IMR-90 (cell line): ENCODE results near the gene PDIA4. TPM values are rescaled to one million over a fixed set of nuclear protein-coding genes. Genes with fewer than 3 reads are reported as not detected.

Experiments used
- ATAC-seq: fragments of 200-7000 bp; cut with Tn5 transposase; 2 replicates; pipeline ENCODE4 v1.9.1; 2020; ENCODE audit warnings: low read depth, mild to moderate bottlenecking, moderate library complexity
- BruUV-seq: library from RNA; stranded (reverse); fragments of 400-500 nt; replicated peaks from 2 replicates; lab custom pipeline; 2021; lab: Mats Ljungman, UMichigan
- CTCF ChIA-PET: fragments of 300-600 bp; formaldehyde crosslinking; extraction: SDS; loops from one replicate; lab custom pipeline; 2021; ENCODE audit warnings: antibody characterized with exemption; lab: Yijun Ruan, JAX
- POLR2A ChIA-PET: fragments of 300-600 bp; sonication (Branson Sonifier 250); formaldehyde crosslinking; loops from one replicate; lab custom pipeline; 2022; ENCODE audit warnings: antibody characterized with exemption; ENCODE audit not compliant: unreplicated experiment; lab: Charles Lee
- DNase-seq: peaks from one replicate; pipeline ENCODE4 v3.0.0; 2013
- H2AFZ ChIP-seq: replicated peaks from 2 replicates; pipeline ENCODE3; 2013; ENCODE audit warnings: low read length, mild to moderate bottlenecking; ENCODE audit not compliant: poor library complexity
- H2AK5ac ChIP-seq: 2 replicates; pipeline ENCODE4 v1.6.1; 2013; ENCODE audit warnings: low read depth, low read length, inconsistent platforms
- H2AK9ac ChIP-seq: replicated peaks from 2 replicates; pipeline ENCODE3; 2013; ENCODE audit warnings: mild to moderate bottlenecking, low read depth, low read length, moderate library complexity; ENCODE audit not compliant: poor library complexity
- H2BK120ac ChIP-seq: 2 replicates; pipeline ENCODE4 v1.6.1; 2013; ENCODE audit warnings: low read depth, low read length, inconsistent platforms
- H2BK15ac ChIP-seq: 3 replicates; pipeline ENCODE4 v1.6.1; 2013; ENCODE audit warnings: low read depth, low read length, inconsistent platforms
- H2BK20ac ChIP-seq: 2 replicates; pipeline ENCODE4 v1.6.1; 2013; ENCODE audit warnings: low read depth, mild to moderate bottlenecking, inconsistent platforms, low read length, moderate library complexity
- H2BK5ac ChIP-seq: 2 replicates; pipeline ENCODE4 v1.6.1; 2013; ENCODE audit warnings: mild to moderate bottlenecking, low read depth, low read length, inconsistent platforms; ENCODE audit not compliant: poor library complexity, severe bottlenecking
- H3K14ac ChIP-seq: replicated peaks from 2 replicates; pipeline ENCODE4 v1.6.1; 2013; ENCODE audit warnings: low read depth, low read length, inconsistent platforms
- H3K18ac ChIP-seq: 2 replicates; pipeline ENCODE4 v1.6.1; 2013; ENCODE audit warnings: low read depth, low read length, control low read depth
- H3K23ac ChIP-seq: 2 replicates; pipeline ENCODE4 v1.6.1; 2013; ENCODE audit warnings: low read depth, low read length, inconsistent platforms
- H3K27ac ChIP-seq: 2 replicates; pipeline ENCODE4 v1.5.1; 2013; ENCODE audit warnings: mild to moderate bottlenecking, control low read depth, low read length; ENCODE audit not compliant: insufficient read depth
- H3K27me3 ChIP-seq: 2 replicates; pipeline ENCODE4 v1.6.1; 2013; ENCODE audit warnings: low read length; ENCODE audit not compliant: control insufficient read depth, insufficient read depth
- H3K36me3 ChIP-seq: 2 replicates; pipeline ENCODE4 v1.6.1; 2013; ENCODE audit warnings: low read length, mixed read lengths; ENCODE audit not compliant: control insufficient read depth, insufficient read depth
- H3K4ac ChIP-seq: 2 replicates; pipeline ENCODE4 v1.6.1; 2013; ENCODE audit warnings: low read depth, low read length, inconsistent platforms
- H3K4me1 ChIP-seq: 2 replicates; pipeline ENCODE4 v1.6.1; 2013; ENCODE audit warnings: low read length, mixed read lengths; ENCODE audit not compliant: control insufficient read depth, insufficient read depth
- H3K4me2 ChIP-seq: 2 replicates; pipeline ENCODE4 v1.6.1; 2013; ENCODE audit warnings: low read depth, mild to moderate bottlenecking, control low read depth, low read length, moderate library complexity
- H3K4me3 ChIP-seq: 2 replicates; pipeline ENCODE4 v1.5.1; 2013; ENCODE audit warnings: low read depth, mild to moderate bottlenecking, control low read depth, low read length, moderate library complexity; ENCODE audit not compliant: insufficient read depth
- H3K56ac ChIP-seq: 2 replicates; pipeline ENCODE4 v1.6.1; 2013; ENCODE audit warnings: low read length, inconsistent platforms; ENCODE audit not compliant: insufficient read depth; ENCODE audit errors: extremely low read depth
- H3K79me1 ChIP-seq, 2 experiments: 2 replicates each; pipeline ENCODE4 v1.6.1; 2013; ENCODE audit warnings: low read length in 2 of 2, inconsistent platforms in 1 of 2, low read depth in 1 of 2
- H3K9ac ChIP-seq: 2 replicates; pipeline ENCODE4 v1.6.1; 2013; ENCODE audit warnings: low read depth, low read length, control low read depth
- H3K9me1 ChIP-seq: 2 replicates; pipeline ENCODE4 v1.6.1; 2013; ENCODE audit warnings: low read length, inconsistent platforms; ENCODE audit not compliant: insufficient read depth
- H3K9me3 ChIP-seq: 2 replicates; pipeline ENCODE4 v1.6.1; 2013; ENCODE audit warnings: low read length; ENCODE audit not compliant: control insufficient read depth, insufficient read depth
- H4K20me1 ChIP-seq: 2 replicates; pipeline ENCODE4 v1.6.1; 2013; ENCODE audit warnings: low read length, inconsistent platforms; ENCODE audit not compliant: insufficient read depth
- H4K5ac ChIP-seq: 2 replicates; pipeline ENCODE4 v1.6.1; 2013; ENCODE audit warnings: mild to moderate bottlenecking, low read depth, low read length, control low read depth
- H4K8ac ChIP-seq, 2 experiments: 2 replicates each; pipeline ENCODE4 v1.6.1; 2013; ENCODE audit warnings: low read depth in 2 of 2, low read length in 2 of 2, control low read depth in 1 of 2, inconsistent platforms in 1 of 2
- H4K91ac ChIP-seq: 2 replicates; pipeline ENCODE4 v1.6.1; 2013; ENCODE audit warnings: low read depth, low read length, inconsistent platforms; ENCODE audit not compliant: insufficient read depth
- MAFK ChIP-seq: IDR thresholded peaks from 2 replicates; pipeline ENCODE4 v1.6.1; 2012; ENCODE audit warnings: low read depth, low read length, improper control_type of control experiment
- POLR2A ChIP-seq: IDR thresholded peaks from 2 replicates; pipeline ENCODE4 v1.6.1; 2012; ENCODE audit warnings: mild to moderate bottlenecking, low read depth, low read length
- RAD21 ChIP-seq: IDR thresholded peaks from 2 replicates; pipeline ENCODE4 v1.6.1; 2012; ENCODE audit warnings: low read length, improper control_type of control experiment
- WGBS, 2 experiments: methylation state at CpG; one replicate each; pipeline versions ENCODE4 v1.1.5 to v1.1.7; 2013; ENCODE audit warnings: missing lambda C conversion rate in 2 of 2; ENCODE audit not compliant: insufficient read length in 1 of 2; ENCODE audit errors: extremely low coverage in 2 of 2; 5-methylcytosine and 5-hydroxymethylcytosine counted together
- dilution Hi-C: fragments of 300-500 bp; cut with HindIII; formaldehyde crosslinking; loops from one replicate; pipeline ENCODE4 v1.14.3; 2018; ENCODE audit warnings: low sequenced_read_pairs; ENCODE audit not compliant: unreplicated experiment
- in situ Hi-C: fragments of 300-500 bp; cut with MboI; formaldehyde crosslinking; loops from 3 replicates; pipeline ENCODE4 v1.14.3; 2019; ENCODE audit warnings: low sequenced_read_pairs, inconsistent platforms, mixed read lengths
- intact Hi-C: fragments of 100-400 bp; cut with micrococcal nuclease; formaldehyde crosslinking; loops from 2 replicates; pipeline ENCODE4 v1.10.0; 2022
- polyA plus RNA-seq, 3 experiments: library from polyadenylated mRNA; depleted of rRNA; stranded (reverse); fragments of >200 nt; gene quantifications; 2 replicates each; pipeline ENCODE4 v1.2.3, GENCODE V29; 2012; ENCODE audit warnings: low replicate concordance in 1 of 3
- total RNA-seq: library from RNA; depleted of rRNA; stranded (reverse); fragments of >200 nt; gene quantifications from 2 replicates; pipeline ENCODE4 v1.2.3, GENCODE V29; 2012

Gene PDIA4
- total and polyA plus RNA-seq, 2 of the 4 experiments (the other 2 are of a cell fraction) = 241 to 304 TPM

GRCh38 chr7:148972375-148972774, 55.9 kb downstream of the PDIA4 start:
- Histone ChIP-seq H3K9me3 (no peaks in the 10 kb centered on the region), H3K4me2 (no peak overlapping the region), H3K14ac (no peak overlapping the region), H2AK9ac (no peak overlapping the region), H4K91ac (no peak overlapping the region), H3K4me1 (no peaks in the 10 kb centered on the region), H4K8ac (no peak overlapping the region), H2BK5ac (no peak overlapping the region), H3K9me1 (no peaks in the 10 kb centered on the region), H2AK5ac (no peak overlapping the region), H3K4me3 (no peak overlapping the region), H2BK120ac (no peak overlapping the region), H3K9ac (no peak overlapping the region), H2BK20ac (no peak overlapping the region), H4K20me1 (no peaks in the 10 kb centered on the region), H3K27ac (no peak overlapping the region), H3K4ac (no peak overlapping the region), H3K79me1 (no peaks in the 10 kb centered on the region), H3K36me3 (no peaks in the 10 kb centered on the region), H4K5ac (no peak overlapping the region), H2BK15ac (no peak overlapping the region), H3K56ac (no peak overlapping the region), H2AFZ (peak overlapping the region; percentile 41), H3K18ac (no peak overlapping the region), H3K27me3 (peaks cover 2% of the 10 kb centered on the region; the same call in 1 of the 2 replicates), H3K23ac (no peak overlapping the region)
- ATAC-seq (no peak), DNase-seq (no peak)
- ChIA-PET POLR2A (no interaction called here), CTCF (interaction anchor here (0.6 kb wide), 1 partner anchor 140 kb away, joined by 4 read pairs; no protein-coding TSS in a partner anchor)
- 53% methylated on average over 2 of the region's 7 CpGs; no CpG with 5 or more reads in 1 of the 2 experiments for WGBS, 2 experiments
- dilution Hi-C loops = no loop called here
- in situ Hi-C loops = loop anchor here (25.0 kb wide), 1 partner anchor 710 kb away; no protein-coding TSS in a partner anchor
- BruUV-seq = no TSS peak
- intact Hi-C loops = no loop called here
- TF ChIP-seq MAFK = no peak
- no peak for TF ChIP-seq RAD21
- TF ChIP-seq POLR2A = no peak
